GM12865 (cell line): ENCODE results near the gene ZNF674.
"Not testable (repeated sequence)": the region's sequence is repeated elsewhere in the genome, so short reads cannot be mapped to it uniquely, and the experiment has no call there.

Experiments used
- DNase-seq: peaks from one replicate; pipeline ENCODE4 v3.0.0; 2010; ENCODE audit warnings: low read depth
- H3K4me3 ChIP-seq: 2 replicates; pipeline ENCODE4 v1.5.1; 2011; ENCODE audit warnings: mild to moderate bottlenecking, low read depth, low read length, control low read depth
- TF ChIP-seq, protein P1 (sequence below): IDR thresholded peaks from 2 replicates; pipeline ENCODE4 v1.5.1; 2011; ENCODE audit warnings: low read length, control low read depth, low read depth, inconsistent platforms; ENCODE audit not compliant: insufficient read depth; ENCODE audit errors: missing control alignments

Gene ZNF674

GRCh38 chrX:46506076-46506475 lies 39.1 kb downstream of the ZNF674 start:
- no peak for DNase-seq
- TF ChIP-seq, protein P1, sequence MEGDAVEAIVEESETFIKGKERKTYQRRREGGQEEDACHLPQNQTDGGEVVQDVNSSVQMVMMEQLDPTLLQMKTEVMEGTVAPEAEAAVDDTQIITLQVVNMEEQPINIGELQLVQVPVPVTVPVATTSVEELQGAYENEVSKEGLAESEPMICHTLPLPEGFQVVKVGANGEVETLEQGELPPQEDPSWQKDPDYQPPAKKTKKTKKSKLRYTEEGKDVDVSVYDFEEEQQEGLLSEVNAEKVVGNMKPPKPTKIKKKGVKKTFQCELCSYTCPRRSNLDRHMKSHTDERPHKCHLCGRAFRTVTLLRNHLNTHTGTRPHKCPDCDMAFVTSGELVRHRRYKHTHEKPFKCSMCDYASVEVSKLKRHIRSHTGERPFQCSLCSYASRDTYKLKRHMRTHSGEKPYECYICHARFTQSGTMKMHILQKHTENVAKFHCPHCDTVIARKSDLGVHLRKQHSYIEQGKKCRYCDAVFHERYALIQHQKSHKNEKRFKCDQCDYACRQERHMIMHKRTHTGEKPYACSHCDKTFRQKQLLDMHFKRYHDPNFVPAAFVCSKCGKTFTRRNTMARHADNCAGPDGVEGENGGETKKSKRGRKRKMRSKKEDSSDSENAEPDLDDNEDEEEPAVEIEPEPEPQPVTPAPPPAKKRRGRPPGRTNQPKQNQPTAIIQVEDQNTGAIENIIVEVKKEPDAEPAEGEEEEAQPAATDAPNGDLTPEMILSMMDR = no peak

DNA sequence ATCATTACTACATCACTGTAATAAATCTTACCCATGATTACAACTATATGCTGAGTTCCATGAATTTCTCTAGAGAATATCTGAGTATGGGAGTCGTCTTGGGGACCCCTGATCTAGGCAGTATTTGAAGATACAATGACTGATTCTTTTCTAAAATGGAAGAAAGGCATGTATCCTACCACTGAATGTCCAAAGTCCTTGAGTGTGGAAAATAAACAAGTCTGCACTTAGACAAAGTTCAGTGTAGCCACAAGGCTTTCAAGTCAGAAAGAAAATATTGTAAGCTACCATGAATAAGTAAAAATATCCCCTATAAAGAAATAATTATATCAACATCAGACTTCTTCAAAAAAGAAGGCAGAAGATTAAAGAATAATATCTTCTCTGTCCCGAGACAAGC lies 42.4 kb downstream of the ZNF674 start:
- H3K4me3 ChIP-seq = no peak overlapping the region
- TF ChIP-seq, protein P1 = no peak
- no peak for DNase-seq

More at GRCh38 chrX:46506076-46506475, 39.1 kb downstream of the ZNF674 start:
- no peak overlapping the region for H3K4me3 ChIP-seq

- H3K4me3 ChIP-seq = no peak overlapping the region
- no peak for DNase-seq
- TF ChIP-seq, protein P1 = no peak
These were observed 45.2 kb downstream of the ZNF674 start for GRCh38 chrX:46500054-46500453.

DNA sequence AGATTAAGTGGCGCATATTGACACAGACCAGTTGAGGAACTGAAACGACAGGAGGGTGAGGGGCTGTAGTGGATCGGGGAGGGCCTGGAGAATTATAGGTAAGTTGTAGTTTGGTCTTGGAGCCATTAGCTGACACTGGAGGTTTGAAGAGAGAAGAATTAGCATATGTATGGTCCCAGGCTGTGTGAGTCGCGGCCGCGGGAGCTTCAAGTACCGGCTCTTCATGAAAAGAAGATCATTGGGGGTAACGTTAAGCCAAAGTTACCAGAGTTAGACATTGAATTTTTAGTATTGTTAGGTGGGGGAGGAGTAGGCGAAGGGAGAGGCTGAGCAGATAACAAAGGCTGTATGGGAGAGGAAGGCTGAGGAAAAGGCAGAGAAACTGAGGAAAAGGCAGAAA lies 56.5 kb downstream of the ZNF674 start:
- H3K4me3 ChIP-seq = no peak overlapping the region
- DNase-seq = no peak
- TF ChIP-seq, protein P1 = no peak

DNA sequence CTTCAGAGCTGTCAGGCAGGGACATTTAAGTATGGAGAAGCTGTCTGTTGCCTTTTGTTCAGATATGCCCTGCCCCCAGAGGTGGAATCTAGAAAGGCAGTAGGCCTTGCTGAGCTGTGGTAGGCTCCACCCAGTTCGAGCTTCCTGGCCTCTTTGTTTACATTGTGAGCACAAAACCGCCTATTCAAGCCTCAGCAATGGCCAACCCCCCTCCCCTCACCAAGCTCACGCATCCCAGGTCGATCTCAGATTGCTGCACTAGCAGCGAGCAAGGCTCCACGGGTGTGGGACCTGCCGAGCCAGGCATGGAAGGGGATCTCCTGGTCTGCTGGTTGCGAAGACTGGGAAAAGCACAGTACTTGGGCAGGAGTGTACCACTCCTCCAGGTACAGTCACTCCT lies 59.3 kb downstream of the ZNF674 start:
- TF ChIP-seq, protein P1 = no peak
- no peak overlapping the region for H3K4me3 ChIP-seq
- no peak for DNase-seq

- DNase-seq, H3K4me3 ChIP-seq: not testable (repeated sequence)
These were observed 66.6 kb downstream of the ZNF674 start for GRCh38 chrX:46478634-46479033.

GRCh38 chrX:46477435-46477834 lies 67.8 kb downstream of the ZNF674 start:
- DNase-seq = no peak
- TF ChIP-seq, protein P1 = no peak
- H3K4me3 ChIP-seq = no peak overlapping the region
